Islet of Langerhans (tissue), 1 donor: Measurements from ENCODE around the gene TRNT1.

Experiments used
- FAIRE-seq: peaks from one replicate; lab custom pipeline; 2011; peaks lifted over from hg19 to GRCh38; lab: Jason Lieb, UNC

TRNT1 gene

GRCh38 chr3:3178498-3179328 is 52.0 kb downstream of the TRNT1 start:
- no peak for FAIRE-seq

- no peak for FAIRE-seq
These were observed 52.8 kb downstream of the TRNT1 start, which contains the start of gene CRBN for GRCh38 chr3:3179407-3180094. Gene CRBN, minus strand, starts transcription at chr3:3179691. Its CDS starts 4 bp downstream, at chr3:3179687.

- FAIRE-seq, result no peak
These were observed 53.7 kb downstream of the TRNT1 start for GRCh38 chr3:3180456-3180855.

GRCh38 chr3:3184876-3185275 is 58.1 kb downstream of the TRNT1 start:
- FAIRE-seq, result no peak

GRCh38 chr3:3189102-3189727 is 62.5 kb downstream of the TRNT1 start:
- FAIRE-seq, result no peak

- no peak for FAIRE-seq
These were observed 63.2 kb downstream of the TRNT1 start for GRCh38 chr3:3189961-3190360.

GRCh38 chr3:3191675-3192285 is 65.0 kb downstream of the TRNT1 start:
- no peak for FAIRE-seq

- no peak for FAIRE-seq
These were observed 65.5 kb downstream of the TRNT1 start for GRCh38 chr3:3192286-3192675.

GRCh38 chr3:3194861-3195260 is 68.1 kb downstream of the TRNT1 start:
- no peak for FAIRE-seq

GRCh38 chr3:3196148-3196861 is 69.6 kb downstream of the TRNT1 start:
- FAIRE-seq, result no peak
